ENCODE measurements around the gene IFITM10.

- TF ChIP-seq, protein P1, sequence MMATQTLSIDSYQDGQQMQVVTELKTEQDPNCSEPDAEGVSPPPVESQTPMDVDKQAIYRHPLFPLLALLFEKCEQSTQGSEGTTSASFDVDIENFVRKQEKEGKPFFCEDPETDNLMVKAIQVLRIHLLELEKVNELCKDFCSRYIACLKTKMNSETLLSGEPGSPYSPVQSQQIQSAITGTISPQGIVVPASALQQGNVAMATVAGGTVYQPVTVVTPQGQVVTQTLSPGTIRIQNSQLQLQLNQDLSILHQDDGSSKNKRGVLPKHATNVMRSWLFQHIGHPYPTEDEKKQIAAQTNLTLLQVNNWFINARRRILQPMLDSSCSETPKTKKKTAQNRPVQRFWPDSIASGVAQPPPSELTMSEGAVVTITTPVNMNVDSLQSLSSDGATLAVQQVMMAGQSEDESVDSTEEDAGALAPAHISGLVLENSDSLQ (IDR thresholded peaks at IDR 0.05): no peak
- no peak for TF ChIP-seq LEF1 (IDR thresholded peaks at IDR 0.05; ENCODE audit: borderline replicate concordance)
- no peak for TF ChIP-seq HDGF (IDR thresholded peaks at IDR 0.05; ENCODE audit: borderline replicate concordance)
- no peak; the same call in 1 of the 2 replicates for TF ChIP-seq FOXM1 (IDR thresholded peaks at IDR 0.05; ENCODE audit: borderline replicate concordance)
- no peak for TF ChIP-seq BHLHE40 (IDR thresholded peaks at IDR 0.05; ENCODE audit: borderline replicate concordance)
- TF ChIP-seq SP1 (IDR thresholded peaks at IDR 0.05): no peak
- no peak for TF ChIP-seq ZNF384 (IDR thresholded peaks at IDR 0.05)
- no peak for TF ChIP-seq ELF4 (IDR thresholded peaks at IDR 0.05)
- TF ChIP-seq FOXA1 (IDR thresholded peaks at IDR 0.05): no peak
- no peak for TF ChIP-seq FOXK2 (IDR thresholded peaks at IDR 0.05)
- no peak for TF ChIP-seq TARDBP (IDR thresholded peaks at IDR 0.05)
Measured at GRCh38 chr11:1694064-1694845, 56.1 kb downstream of the IFITM10 start.

Measured in HEK293T (cell line).